ENCODE measurements around the gene FITM1. TPM values are rescaled to one million over a fixed set of nuclear protein-coding genes. Genes with fewer than 3 reads are reported as not detected.

The FITM1 gene
- polyA plus RNA-seq, 3 donors = 1.1 to 2.3 (median 1.5) TPM

DNA sequence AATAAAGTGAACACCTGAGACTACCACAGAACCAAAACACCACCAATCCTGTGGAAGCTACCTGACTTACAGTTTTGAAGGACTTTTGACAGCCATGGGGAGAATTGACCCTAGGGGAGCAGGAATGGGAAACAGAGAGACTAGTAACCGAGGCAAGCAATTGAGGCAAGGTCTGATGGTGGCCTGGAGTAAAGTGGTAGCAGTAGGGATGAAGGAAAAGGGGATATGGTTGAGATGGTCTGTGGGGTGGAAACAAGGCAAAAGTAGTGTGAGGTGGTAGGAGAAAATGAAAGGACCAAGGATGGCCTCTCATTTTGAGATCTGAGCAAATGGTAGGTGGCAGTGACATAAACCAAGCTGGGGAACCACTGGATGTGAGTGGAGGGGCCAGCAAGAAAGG lies 26.4 kb downstream of the FITM1 start:
- no peak for DNase-seq

DNA sequence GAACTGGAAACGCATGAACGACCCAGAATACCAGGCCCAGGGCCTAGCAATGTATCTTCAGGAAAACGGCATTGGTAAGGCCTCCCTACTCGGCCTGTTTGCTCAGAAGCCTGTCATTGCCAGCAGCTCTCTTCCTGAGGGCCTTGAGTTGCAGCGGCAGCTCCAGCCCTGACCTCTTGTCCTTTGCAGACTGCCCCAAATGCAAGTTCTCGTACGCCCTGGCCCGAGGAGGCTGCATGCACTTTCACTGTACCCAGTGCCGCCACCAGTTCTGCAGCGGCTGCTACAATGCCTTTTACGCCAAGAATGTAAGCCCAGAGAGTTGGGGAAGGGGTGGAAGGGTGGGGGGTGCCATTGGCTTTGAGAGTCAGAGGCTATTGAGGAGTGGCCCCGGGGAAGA lies 26.9 kb downstream of the FITM1 start:
- DNase-seq = no peak

DNA sequence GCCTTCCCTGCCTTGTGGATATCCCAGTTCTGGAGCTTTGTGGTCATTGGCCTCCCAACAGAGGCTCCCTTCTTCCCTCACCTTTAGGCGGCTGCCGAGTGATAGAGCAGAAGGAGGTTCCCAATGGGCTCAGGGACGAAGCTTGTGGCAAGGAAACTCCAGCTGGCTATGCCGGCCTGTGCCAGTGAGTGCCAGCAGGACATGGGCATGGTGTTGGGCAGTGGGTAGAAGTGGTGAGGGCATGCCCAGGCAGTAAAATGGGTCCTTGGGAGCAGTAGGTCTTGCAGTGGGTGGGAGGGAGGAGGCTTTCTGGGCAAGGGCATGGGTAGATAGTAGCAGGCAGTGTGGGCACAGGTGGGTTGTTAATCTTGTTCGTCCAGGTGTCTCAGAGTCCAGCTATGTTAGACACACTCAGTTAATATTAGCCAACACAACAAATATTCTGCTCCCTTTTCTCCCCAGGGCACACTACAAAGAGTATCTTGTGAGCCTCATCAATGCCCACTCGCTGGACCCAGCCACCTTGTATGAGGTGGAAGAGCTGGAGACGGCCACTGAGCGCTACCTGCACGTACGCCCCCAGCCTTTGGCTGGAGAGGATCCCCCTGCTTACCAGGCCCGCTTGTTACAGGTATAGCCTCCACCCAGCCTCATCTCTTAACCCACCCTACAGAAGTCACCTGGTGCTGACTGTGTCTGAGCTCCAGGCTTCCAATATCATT lies 29.5 kb downstream of the FITM1 start:
- DNase-seq = no peak

DNA sequence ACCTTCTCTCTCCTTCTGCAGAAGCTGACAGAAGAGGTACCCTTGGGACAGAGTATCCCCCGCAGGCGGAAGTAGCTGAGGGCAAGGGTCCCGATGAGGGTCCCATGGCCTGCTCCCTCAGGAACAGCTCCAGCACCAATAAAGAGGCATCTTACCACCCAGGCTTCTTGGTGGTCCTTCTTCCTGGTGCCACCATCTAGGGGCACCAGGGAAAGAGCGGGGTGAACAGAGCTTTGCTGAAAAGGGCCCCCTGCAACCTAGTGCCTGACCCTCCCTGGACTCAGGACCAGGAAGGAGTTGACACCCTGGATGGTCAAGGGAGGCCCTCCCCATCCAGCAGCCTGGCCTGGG lies 30.0 kb downstream of the FITM1 start:
- no peak for DNase-seq

DNA sequence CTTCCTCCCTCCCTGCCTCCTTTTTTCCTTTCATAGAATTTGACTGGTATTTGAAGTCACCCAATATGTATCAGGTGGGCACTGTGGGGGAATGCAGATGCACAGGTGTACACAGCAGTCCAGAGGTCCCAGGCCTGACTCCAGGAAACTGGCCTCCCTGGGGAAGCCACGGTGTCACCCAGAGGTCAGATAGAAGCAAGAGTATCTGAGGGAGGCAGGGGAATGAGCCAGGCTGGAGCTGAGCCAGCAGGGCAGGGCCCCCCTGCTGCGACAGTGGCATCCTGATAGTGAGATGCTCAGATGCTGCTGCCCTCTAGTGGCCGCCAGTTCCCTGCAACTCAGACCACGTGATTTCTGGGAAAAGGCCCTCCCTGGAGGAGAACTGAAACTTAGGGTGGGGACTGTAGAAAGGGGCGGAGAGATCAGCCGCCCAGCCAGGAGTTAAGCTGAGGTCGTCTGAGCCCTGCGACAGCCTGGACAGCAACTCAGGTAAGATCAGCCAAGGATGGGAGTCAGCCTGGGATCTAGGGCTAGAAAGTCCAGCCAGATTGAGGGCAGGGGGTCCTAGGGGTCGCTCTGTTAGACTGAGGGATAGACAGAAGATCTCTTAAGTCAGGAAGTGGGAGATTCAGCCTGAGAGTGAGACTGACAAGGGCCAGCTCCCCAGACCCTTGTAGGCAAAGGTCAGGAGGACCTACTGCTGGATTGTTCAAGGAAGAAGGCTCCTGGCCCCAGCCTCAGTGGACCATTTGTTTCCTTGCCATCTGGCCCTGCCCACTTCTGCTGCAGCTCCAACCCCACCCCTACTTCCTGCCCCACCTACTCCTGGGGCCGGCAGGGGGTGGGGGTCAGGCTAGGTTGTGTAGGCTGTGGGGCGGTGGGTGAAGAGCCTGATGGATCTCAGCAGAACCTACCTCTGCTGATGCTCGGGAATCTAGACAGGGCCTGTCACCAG lies 30.7 kb downstream of the FITM1 start, which contains the start of gene IRF9:
Gene IRF9 (plus strand): TSS at position 416 of the 955 bp plus-strand sequence. CDS start 880 bp downstream, outside the sequence.
- peak; percentile 97 for DNase-seq

DNA sequence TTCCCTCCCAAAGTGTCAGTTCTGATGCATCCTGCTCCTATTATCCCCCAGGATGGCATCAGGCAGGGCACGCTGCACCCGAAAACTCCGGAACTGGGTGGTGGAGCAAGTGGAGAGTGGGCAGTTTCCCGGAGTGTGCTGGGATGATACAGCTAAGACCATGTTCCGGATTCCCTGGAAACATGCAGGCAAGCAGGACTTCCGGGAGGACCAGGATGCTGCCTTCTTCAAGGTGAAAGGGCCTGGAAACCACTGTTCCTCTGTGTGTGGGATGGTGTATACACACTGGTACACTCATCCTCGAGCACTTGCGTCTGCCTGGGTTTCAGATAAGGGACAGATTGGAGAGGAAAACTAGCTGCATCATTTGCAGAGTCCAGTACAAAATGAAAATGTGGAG lies 31.6 kb downstream of the FITM1 start:
- DNase-seq = no peak

DNA sequence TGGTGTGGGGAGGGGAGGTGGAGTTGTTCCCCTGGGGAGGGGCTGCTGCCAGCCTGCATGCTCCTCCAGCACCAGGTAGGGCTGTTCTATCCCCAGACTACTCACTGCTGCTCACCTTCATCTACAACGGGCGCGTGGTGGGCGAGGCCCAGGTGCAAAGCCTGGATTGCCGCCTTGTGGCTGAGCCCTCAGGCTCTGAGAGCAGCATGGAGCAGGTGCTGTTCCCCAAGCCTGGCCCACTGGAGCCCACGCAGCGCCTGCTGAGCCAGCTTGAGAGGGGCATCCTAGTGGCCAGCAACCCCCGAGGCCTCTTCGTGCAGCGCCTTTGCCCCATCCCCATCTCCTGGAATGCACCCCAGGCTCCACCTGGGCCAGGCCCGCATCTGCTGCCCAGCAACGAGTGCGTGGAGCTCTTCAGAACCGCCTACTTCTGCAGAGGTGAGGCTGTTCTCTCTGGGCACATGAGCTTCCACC lies 34.1 kb downstream of the FITM1 start:
- no peak for DNase-seq

DNA sequence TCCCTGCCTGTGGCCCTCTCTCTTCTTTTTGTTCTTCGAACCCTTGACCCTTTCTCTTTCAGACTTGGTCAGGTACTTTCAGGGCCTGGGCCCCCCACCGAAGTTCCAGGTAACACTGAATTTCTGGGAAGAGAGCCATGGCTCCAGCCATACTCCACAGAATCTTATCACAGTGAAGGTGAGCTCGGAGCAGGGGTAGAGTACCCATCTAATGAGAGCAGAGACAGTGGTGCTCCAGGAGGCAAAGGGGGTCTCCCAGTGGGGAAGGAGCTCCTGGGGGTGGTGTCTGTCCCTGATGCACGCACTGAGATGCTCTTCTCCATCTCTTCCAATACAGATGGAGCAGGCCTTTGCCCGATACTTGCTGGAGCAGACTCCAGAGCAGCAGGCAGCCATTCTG lies 35.3 kb downstream of the FITM1 start:
- no peak for DNase-seq

DNA sequence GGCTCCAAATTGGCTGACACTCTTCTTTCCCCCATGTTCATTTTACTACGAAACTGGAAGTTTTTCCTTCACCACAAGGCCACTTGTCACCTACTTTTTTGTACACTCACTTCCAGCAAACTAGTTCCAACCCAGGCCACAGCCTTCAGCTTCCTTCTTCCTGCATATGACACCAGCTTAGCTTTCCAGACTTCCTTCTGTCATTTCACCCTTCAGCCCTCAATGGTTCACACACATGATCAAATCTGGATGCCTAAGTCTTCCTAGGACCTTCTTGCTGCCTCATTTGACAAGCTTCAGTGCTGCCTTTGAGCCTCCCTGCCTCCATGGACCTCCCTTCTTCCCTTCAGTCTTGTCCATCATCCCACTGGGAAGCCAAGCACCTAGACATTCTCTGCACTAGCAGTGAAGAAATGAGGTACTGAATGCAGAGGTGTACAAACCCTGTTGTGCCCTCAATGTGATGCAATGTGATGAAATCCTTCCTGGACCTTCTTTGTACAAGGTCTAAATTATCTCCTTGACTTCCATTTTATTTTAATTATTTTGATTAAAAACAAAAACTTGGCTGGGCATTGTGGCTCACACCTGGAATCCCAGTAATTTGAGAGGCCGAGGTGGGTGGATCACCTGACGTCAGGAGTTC lies 37.1 kb downstream of the FITM1 start:
- DNase-seq = no peak

DNA sequence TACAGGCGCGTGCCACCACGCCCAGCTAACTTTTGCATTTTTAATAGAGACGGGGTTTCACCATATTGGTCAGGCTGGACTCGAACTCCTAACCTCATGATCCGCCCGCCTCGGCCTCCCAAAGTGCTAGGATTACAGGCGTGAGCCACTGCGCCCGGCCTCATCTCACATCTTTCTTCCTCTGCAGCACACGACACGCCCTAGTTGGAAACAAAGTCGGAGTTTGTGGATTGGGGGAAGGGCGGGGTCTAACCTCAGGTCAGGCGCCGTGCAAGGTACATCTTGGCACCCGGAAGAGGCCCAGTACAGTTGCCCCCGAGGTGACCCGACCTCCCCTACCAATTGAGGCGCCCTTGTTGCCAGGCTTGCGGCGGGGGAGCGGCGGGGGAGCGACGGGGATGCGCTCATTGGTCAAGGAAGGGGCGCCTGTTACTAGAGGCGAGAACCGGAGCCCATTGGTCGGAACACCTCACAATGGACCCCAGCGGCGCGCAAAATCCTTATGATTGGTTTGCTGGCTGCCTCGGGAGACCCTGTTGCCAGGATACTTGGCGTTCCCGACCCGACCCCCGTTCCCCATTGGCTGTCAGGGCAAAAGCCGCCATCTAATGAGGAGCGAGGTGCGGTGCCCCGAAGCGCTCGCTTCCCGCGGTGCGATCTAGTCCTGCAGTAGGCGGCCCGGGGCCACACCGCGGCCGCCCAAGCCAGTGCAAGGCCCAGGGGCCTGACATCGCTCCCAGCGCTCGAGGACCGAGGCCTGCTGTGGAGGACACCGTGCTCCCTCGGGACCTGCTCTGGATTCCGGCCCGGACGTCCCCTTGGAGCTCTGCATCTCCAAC lies 41.2 kb downstream of the FITM1 start, which contains the start of gene REC8:
Gene REC8 (plus strand): TSS at position 659 of the 839 bp plus-strand sequence. CDS start 473 bp downstream, outside the sequence.
- DNase-seq = peak; percentile 97

DNA sequence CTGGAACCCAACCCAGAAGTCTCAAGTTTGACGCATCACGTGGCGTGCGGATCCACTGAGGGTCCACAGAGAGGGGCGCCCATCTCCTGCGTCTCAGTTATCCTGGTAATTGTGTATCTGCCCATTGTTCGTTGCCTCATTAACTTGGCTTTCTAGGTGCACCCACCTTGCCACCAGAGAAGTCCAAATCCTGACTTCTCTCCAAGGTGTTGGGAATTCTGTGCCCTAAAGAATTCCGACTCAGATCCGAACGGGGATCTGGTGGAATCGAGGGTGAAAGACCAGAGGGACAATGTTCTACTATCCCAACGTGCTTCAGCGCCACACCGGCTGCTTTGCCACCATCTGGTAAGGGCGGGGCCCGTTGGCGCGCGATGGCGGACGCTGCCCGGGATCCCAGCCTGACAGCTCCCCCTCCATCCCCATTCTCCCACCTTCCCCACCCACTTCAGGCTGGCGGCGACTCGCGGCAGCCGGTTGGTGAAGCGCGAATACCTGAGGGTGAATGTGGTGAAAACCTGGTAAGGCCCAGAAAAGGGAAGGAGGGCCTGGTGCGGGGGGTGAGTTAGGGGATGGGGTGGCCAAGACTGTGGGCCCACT lies 41.9 kb downstream of the FITM1 start:
- no peak for DNase-seq

DNA sequence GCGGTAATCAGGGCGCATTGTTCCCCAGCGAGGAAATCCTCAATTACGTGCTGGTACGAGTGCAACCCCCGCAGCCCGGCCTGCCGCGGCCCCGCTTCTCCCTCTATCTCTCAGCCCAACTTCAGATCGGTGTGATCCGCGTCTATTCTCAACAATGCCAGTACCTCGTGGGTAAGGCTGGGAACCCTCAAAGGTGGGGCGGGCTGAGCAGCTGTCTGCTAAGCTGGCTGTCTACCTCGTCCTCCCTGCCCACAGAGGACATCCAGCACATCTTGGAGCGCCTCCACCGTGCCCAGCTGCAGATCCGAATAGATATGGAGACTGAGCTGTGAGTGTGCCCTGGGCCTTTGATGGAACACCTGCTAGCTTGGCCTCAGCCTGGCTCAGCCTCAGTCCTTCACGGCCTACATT lies 42.4 kb downstream of the FITM1 start:
- no peak for DNase-seq

DNA sequence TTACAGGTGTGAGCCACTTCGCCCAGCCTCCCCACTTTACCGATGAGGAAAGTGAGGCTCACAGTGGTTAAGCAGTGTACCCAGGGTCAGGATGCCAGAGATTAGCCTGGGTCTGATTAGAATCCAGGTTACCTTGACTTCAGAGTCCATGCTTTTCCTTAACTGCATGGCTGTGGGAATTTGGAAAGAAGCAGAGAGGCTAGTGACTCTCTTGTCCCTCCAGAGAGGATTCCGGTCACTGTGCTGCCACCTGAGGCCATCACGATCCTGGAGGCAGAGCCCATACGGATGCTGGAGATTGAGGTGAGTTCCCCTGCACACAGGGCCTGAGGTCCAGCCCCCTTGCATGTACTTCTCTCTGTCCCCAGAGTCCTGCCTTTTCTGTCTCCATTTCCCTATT lies 46.1 kb downstream of the FITM1 start:
- no peak for DNase-seq

DNA sequence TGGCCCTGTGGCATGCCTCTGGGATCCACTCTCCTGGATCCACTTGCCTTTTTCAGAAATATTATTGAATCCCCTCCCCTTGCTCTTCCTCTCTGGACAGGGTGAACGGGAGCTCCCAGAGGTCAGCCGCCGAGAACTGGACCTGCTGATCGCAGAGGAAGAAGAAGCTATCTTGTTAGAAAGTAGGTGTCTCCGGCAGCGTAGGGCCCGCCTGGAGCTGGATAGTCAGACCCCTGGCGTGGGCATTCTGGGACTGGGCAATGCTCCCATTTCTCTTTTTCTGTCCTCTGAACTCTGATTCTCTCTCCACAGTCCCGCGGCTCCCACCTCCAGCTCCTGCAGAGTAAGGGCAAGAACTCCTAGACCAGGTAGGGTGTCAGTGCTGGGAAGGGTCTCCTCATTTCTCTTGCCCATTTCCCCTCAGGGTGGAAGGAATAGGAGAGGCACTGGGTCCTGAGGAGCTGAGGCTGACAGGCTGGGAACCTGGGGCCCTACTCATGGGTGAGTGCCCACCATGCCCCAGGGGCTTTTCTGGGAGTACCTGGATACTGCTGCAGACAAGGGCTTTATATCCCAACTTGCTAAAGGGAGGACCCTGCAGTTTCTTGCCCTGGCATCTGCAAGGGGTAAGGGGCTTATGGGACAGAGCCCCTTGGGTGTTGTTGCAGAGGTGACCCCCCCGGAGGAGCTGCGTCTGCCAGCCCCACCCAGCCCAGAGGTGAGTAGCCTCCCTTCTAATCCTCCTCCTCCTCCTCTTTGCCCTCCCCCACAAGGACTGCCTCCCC lies 46.8 kb downstream of the FITM1 start:
- no peak for DNase-seq

DNA sequence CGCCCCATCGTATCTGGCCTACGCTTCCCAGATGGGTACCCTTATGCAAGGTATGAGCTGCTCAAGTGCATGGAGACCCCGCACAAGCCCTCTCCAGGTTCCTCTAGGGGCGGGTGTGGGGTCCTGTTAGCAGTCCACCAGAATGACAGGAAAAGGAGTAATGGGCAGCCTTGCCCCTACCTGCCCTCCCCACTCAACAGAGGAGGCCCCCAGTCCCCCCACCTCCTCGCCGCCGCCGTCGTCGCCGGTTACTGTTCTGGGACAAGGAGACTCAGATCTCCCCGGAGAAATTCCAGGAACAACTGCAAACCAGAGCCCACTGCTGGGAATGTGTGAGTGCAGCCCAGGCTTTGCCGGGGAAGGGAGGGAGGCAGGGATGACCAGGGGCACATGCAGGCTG lies 47.4 kb downstream of the FITM1 start:
- DNase-seq = no peak

DNA sequence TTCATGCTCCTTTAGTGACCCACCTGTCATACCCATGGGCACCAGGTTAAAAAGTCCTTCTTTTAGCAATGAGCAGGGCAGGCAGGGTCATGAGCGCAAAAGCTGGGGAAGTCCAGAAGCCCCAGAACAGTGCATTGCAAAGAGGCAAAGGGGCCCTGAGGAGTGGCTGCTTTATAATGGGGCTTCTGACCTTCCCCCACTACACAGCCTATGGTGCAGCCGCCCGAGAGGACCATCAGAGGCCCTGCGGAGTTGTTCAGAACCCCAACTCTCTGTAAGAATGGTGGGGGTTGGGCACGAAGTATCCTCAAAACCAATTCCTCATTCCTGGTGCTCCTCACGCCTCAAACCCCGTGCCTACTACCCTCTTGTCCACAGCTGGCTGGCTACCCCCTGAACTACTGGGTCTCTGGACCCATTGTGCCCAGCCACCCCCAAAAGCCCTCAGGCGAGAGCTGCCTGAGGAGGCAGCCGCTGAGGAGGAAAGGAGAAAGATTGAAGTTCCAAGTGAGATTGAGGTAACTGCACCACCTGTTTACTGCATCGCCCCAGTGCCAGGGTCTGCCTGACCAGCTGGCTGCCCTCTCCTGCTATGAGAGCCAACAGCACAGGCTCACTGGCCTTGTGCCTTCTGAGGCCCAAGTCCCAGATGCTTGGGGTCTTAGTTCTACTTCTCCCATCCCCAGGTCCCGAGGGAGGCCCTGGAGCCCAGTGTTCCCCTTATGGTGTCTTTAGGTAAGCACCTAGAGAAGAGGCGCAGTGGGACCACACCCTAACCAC lies 48.1 kb downstream of the FITM1 start:
- DNase-seq = no peak

DNA sequence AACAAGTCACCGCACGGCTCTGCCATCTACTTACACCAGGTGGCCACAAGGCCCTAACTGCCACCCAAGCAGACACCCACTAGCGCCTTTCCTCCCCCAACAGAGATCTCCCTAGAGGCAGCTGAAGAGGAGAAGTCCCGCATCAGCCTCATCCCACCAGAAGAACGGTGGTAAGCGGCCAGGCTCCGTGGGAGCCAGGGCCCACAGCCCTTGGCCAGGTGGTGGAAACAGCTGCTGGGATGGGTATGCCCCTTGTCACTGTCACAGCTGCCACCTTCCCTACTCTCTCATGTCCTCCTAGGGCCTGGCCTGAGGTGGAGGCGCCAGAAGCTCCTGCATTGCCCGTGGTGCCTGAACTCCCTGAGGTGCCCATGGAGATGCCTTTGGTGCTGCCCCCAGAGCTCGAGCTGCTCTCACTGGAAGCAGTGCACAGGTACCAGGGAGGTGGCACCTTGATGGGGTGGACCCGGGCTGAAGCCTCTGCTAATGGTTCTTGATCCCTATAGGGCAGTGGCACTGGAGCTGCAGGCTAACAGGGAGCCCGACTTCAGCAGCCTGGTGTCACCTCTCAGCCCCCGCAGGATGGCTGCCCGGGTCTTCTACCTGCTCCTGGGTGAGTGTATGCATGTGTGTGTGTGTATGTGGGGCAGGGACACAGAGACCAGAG lies 49.0 kb downstream of the FITM1 start:
- DNase-seq = no peak

DNA sequence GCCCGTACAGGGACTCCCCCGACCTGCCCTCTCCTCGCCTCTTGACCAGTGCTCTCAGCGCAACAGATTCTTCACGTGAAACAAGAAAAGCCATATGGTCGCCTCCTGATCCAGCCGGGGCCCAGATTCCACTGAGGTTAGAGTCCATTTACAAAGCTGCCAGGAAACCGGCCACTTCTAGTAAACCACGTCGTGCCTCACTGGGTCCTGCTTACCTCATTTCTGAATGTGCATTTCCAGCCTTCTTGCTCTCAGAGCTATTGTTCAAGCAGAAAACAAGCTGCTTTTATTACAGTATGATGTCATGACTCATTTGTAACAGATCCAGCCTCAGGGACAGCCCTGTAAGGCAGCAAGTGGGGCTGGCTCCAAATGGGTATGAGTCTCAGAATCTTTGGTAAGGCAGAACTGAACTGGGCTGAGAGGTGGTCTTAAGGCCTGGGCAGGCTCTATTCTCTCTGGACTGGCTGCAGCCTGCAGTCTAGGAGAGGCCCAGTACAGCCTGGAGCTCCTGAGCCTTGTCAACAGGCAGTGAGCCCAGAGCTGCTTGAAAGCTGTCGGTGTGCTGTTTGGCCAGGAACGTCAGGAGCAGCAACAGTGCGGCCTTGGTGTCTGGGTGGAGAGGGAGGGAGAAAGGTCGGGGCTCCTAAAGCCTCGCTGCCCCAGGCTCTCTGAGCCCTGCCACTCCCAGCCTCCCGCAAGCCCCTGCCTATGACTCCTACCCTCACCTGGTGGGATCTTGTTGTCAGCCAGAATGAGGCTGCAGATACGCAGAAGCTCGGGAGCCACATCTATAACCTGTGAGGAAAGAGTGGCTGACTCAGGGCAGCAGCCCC lies 49.7 kb downstream of the FITM1 start:
- DNase-seq = peak; percentile 58

Data from renal pelvis (tissue), 4 donors.